CD4-positive, alpha-beta T cell treated with Interleukin-2 at 100 ng/mL for 4 hours (primary cell): ENCODE data around the gene SFTPB.

Experiments used
- DNase-seq: peaks from one replicate; pipeline ENCODE4 v3.0.0-alpha.2; 2020; ENCODE audit warnings: low spot score

Gene SFTPB

DNA sequence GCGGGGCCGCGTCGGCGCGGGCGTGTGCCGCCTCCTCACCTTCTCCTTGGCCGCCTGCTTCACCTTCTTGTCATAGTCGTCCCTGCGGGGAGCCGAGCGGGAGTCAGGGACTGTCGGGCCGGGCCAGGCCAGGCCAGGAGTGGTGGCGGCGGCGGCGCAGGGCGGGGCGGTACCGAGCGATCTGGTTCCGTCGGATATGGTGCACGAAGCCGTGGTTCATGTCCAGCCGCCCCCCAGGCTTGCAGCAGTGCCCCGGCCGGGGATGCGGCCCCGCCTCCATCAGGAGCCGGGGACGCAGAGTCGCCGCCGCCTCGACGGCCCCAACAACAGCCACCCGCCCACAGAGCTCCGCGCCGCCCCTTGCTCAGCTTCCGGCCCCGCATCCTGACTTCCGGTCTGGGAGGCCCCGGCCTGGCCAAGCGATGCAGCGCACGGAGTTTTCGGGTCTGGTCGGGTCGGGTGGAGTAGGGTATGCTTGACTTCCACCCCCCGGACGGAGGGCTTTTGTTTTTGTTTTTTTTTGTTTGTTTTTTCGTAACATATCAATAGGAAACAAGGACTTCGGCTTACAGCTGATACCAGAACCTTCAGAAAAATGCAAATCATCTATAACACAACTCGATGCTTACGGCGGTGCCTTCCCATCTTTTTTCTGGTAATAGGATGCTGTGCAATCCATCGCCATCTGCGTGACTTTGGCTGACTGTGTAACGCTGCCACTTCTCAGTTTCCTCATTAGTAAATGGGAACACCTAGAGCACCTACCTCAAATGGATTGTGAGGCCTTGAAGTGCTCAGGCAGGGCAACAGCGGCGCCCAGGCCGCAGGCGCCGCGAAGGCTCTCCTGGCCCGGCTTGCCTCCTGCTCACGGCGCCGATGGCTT is 56.1 kb downstream of the SFTPB start, which contains the start of gene C2orf68:
C2orf68 (minus strand) TSS at position 362 of the 883 bp plus-strand sequence; CDS start at position 280, 82 bp downstream.
- DNase-seq, result peak; percentile 85

DNA sequence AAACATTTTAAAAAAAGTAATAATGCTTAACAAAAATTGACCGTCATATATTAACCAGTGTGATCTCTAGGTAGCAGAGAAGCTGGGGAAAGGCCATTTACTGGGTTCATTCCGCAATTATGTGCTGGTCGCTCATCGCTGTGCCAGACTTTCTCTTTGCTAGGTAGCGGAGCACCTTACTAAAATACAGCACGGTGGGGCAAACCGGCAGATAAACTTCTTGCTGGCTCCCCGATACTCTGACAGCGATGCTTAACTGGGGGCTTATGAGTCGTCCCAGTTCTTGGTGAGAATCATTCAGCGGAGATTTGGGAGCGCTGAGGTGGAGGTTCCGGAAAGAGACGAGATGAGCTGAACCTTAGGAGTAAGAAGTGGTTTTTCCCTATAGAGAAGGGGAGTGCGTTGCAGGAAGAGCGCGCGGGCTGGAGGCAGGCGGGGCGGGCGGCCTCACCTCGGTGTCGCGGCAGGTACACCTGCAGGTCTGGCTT is 56.7 kb downstream of the SFTPB start:
- DNase-seq, result no peak
